HG03442 (cell line): ENCODE data around the gene ABR.
A peak's percentile ranks its signal among the peaks of the same experiment; 100 is the strongest.

Experiments
- ATAC-seq: cut with Tn5 transposase; IDR thresholded peaks from one replicate; pipeline ENCODE4 v1.9.1; 2021; ENCODE audit warnings: mild to moderate bottlenecking, moderate library complexity; ENCODE audit not compliant: unreplicated experiment

ABR gene

GRCh38 chr17:1179818-1180742 lies at the start of gene ABR:
Gene ABR (minus strand): TSS chr17:1179981. CDS start chr17:1179727, 254 bp downstream.
- ATAC-seq = no peak

- ATAC-seq = peak; percentile 45
Observed at GRCh38 chr17:1229349-1229899, 49.6 kb upstream of the ABR start.

- ATAC-seq = peak; percentile 15
Observed at GRCh38 chr17:1228781-1229348, 49.1 kb upstream of the ABR start.

GRCh38 chr17:1227917-1228780 lies 48.4 kb upstream of the ABR start:
- ATAC-seq = peak; percentile 26

GRCh38 chr17:1227365-1227764 lies 47.6 kb upstream of the ABR start:
- no peak for ATAC-seq

- no peak for ATAC-seq
Observed at GRCh38 chr17:1226308-1226707, 46.5 kb upstream of the ABR start.

- ATAC-seq = no peak
Observed at GRCh38 chr17:1224330-1224729, 44.5 kb upstream of the ABR start.

GRCh38 chr17:1223662-1224061 lies 43.9 kb upstream of the ABR start:
- no peak for ATAC-seq

- ATAC-seq = no peak
Observed at GRCh38 chr17:1222321-1222720, 42.5 kb upstream of the ABR start.

GRCh38 chr17:1221209-1221608 lies 41.4 kb upstream of the ABR start:
- ATAC-seq = no peak

GRCh38 chr17:1220346-1220745 lies 40.6 kb upstream of the ABR start:
- no peak for ATAC-seq

GRCh38 chr17:1217089-1217385 lies 37.3 kb upstream of the ABR start:
- ATAC-seq = no peak

- ATAC-seq = no peak
Observed at GRCh38 chr17:1216217-1217088, 36.7 kb upstream of the ABR start.

GRCh38 chr17:1212946-1213345 lies 33.2 kb upstream of the ABR start:
- no peak for ATAC-seq

- no peak for ATAC-seq
Observed at GRCh38 chr17:1211287-1211686, 31.5 kb upstream of the ABR start.

GRCh38 chr17:1208966-1209365 lies 29.2 kb upstream of the ABR start:
- ATAC-seq = no peak

GRCh38 chr17:1206026-1206777 lies 26.4 kb upstream of the ABR start:
- no peak for ATAC-seq

- ATAC-seq = no peak
Observed at GRCh38 chr17:1203967-1204291, 24.1 kb upstream of the ABR start.

GRCh38 chr17:1203111-1203966 lies 23.6 kb upstream of the ABR start:
- no peak for ATAC-seq
